AG04450 (cell line): ENCODE data around the gene SIDT1. TPM values are rescaled to one million over a fixed set of nuclear protein-coding genes. Genes with fewer than 3 reads are reported as not detected.

ENCODE experiments used
- CTCF ChIA-PET: fragments of 300-600, 350-600 bp; formaldehyde crosslinking; extraction: SDS; loops from one replicate; lab custom pipeline; 2022; ENCODE audit warnings: antibody characterized with exemption, inconsistent platforms; lab: Charles Lee
- POLR2A ChIA-PET: fragments of 350-600 bp; formaldehyde crosslinking; extraction: SDS; loops from one replicate; lab custom pipeline; 2021; ENCODE audit warnings: antibody characterized with exemption, inconsistent platforms; lab: Yijun Ruan, JAX
- DNase-seq: peaks from one replicate; pipeline ENCODE4 v3.0.0-alpha.2; 2011; ENCODE audit warnings: low read depth, low spot score
- H3K27ac ChIP-seq: one replicate; pipeline ENCODE4 v1.5.1; 2012; ENCODE audit warnings: low read depth, low read length, control low read depth
- H3K27me3 ChIP-seq: one replicate; pipeline ENCODE4 v1.6.0; 2012; ENCODE audit warnings: low read length; ENCODE audit not compliant: control insufficient read depth, insufficient read depth
- H3K4me3 ChIP-seq: 2 replicates; pipeline ENCODE4 v1.5.1; 2011; ENCODE audit warnings: mild to moderate bottlenecking, low read depth, low read length, control low read depth
- H3K9me3 ChIP-seq: 2 replicates; pipeline ENCODE4 v1.5.1; 2012; ENCODE audit warnings: low read length; ENCODE audit not compliant: control insufficient read depth, insufficient read depth
- CTCF ChIP-seq: IDR thresholded peaks from 2 replicates; pipeline ENCODE4 v1.5.1; 2011; ENCODE audit warnings: low read depth, low read length, control low read depth, inconsistent platforms
- polyA plus RNA-seq: library from polyadenylated mRNA; depleted of rRNA; stranded (reverse); fragments of >200 nt; gene quantifications from 2 replicates; pipeline ENCODE4 v1.2.3, GENCODE V29; 2011; rRNA removed
- small RNA-seq: library from RNA; depleted of rRNA; stranded (forward); fragments of <200 nt; gene quantifications from one replicate; pipeline ENCODE3, GENCODE V24; 2012; ENCODE audit warnings: low read depth; ENCODE audit not compliant: insufficient read length

Gene SIDT1
- polyA plus RNA-seq, 1 experiment = not detected

GRCh38 chr3:113678773-113679172 lies 146.4 kb downstream of the SIDT1 start:
- Histone ChIP-seq H3K4me3 (no peak overlapping the region), H3K27ac (no peak overlapping the region), H3K27me3 (no peaks in the 10 kb centered on the region), H3K9me3 (no peaks in the 10 kb centered on the region; the same call in 1 of the 2 replicates)
- DNase-seq = no peak
- no peak for TF ChIP-seq CTCF
- CTCF ChIA-PET = no interaction called here
- POLR2A ChIA-PET = no interaction called here

Small RNA genes within 50 kb of the gene (small RNA-seq; reads per million reads assigned to genes)
- gene MIR4446 (not detected), gene RN7SL767P (not detected)

Other genes starting within 250 kb of the SIDT1 start
- 1.2 and 1.3 TPM in 2 replicates for gene CFAP44, start 91.1 kb upstream of the SIDT1 start, polyA plus RNA-seq
- 5.2 and 8.1 TPM in 2 replicates for gene SPICE1, start 17.4 kb upstream of the SIDT1 start, polyA plus RNA-seq
- gene USF3, start 164.1 kb downstream of the SIDT1 start, polyA plus RNA-seq = 11.7 and 15.4 TPM in 2 replicates
- gene NAA50, start 213.7 kb downstream of the SIDT1 start, polyA plus RNA-seq = 95.9 and 129 TPM in 2 replicates
- 64.4 and 83.0 TPM in 2 replicates for gene ATP6V1A, start 214.5 kb downstream of the SIDT1 start, polyA plus RNA-seq